GM19099 (cell line): ENCODE data around the gene PTDSS2.

Source experiments
- POLR2A ChIP-seq: IDR thresholded peaks from 3 replicates; pipeline ENCODE4 v1.6.1; 2011; ENCODE audit warnings: low read depth; ENCODE audit not compliant: insufficient read length; ENCODE audit errors: extremely low read depth

Gene PTDSS2

GRCh38 chr11:464316-464715, 14.2 kb downstream of the PTDSS2 start:
- TF ChIP-seq POLR2A: no peak

- TF ChIP-seq POLR2A: no peak
These were observed 15.9 kb downstream of the PTDSS2 start for GRCh38 chr11:465896-466530.

GRCh38 chr11:468036-468435, 18.0 kb downstream of the PTDSS2 start:
- no peak for TF ChIP-seq POLR2A

GRCh38 chr11:468493-468892, 18.4 kb downstream of the PTDSS2 start:
- TF ChIP-seq POLR2A: no peak

- TF ChIP-seq POLR2A: no peak
These were observed 19.8 kb downstream of the PTDSS2 start for GRCh38 chr11:469684-470560.

GRCh38 chr11:471468-472145, 21.5 kb downstream of the PTDSS2 start:
- no peak for TF ChIP-seq POLR2A

- TF ChIP-seq POLR2A: no peak
These were observed 22.2 kb downstream of the PTDSS2 start for GRCh38 chr11:472272-472671.

- no peak for TF ChIP-seq POLR2A
These were observed 22.7 kb downstream of the PTDSS2 start for GRCh38 chr11:472816-473215.

- no peak for TF ChIP-seq POLR2A
These were observed 23.3 kb downstream of the PTDSS2 start for GRCh38 chr11:473415-473814.

GRCh38 chr11:473962-474785, 24.1 kb downstream of the PTDSS2 start:
- TF ChIP-seq POLR2A: no peak

GRCh38 chr11:474914-475506, 24.9 kb downstream of the PTDSS2 start:
- no peak for TF ChIP-seq POLR2A

GRCh38 chr11:475941-476340, 25.9 kb downstream of the PTDSS2 start:
- no peak for TF ChIP-seq POLR2A

GRCh38 chr11:476416-476815, 26.3 kb downstream of the PTDSS2 start:
- no peak for TF ChIP-seq POLR2A

- TF ChIP-seq POLR2A: no peak
These were observed 27.1 kb downstream of the PTDSS2 start for GRCh38 chr11:477052-477715.

- TF ChIP-seq POLR2A: no peak
These were observed 29.2 kb downstream of the PTDSS2 start for GRCh38 chr11:479311-479710.

- TF ChIP-seq POLR2A: no peak
These were observed 34.5 kb downstream of the PTDSS2 start for GRCh38 chr11:484616-485015.
